LNCAP (cell line): ENCODE results near the gene LRRC47.

ENCODE experiments used
- CTCF ChIP-seq: fragments of 450-650 bp; IDR thresholded peaks from 2 replicates; pipeline ENCODE4 v1.5.1; 2017; ENCODE audit warnings: mild to moderate bottlenecking

The LRRC47 gene

GRCh38 chr1:3787745-3788605 lies 8.3 kb downstream of the LRRC47 start:
- TF ChIP-seq CTCF = no peak

- no peak for TF ChIP-seq CTCF
Measured at GRCh38 chr1:3787349-3787715, 9.0 kb downstream of the LRRC47 start.

GRCh38 chr1:3786468-3787348 lies 9.6 kb downstream of the LRRC47 start:
- no peak for TF ChIP-seq CTCF

- TF ChIP-seq CTCF = peak; percentile 39; the same call in 1 of the 2 replicates
Measured at GRCh38 chr1:3785456-3786157, 10.7 kb downstream of the LRRC47 start.

GRCh38 chr1:3785045-3785444 lies 11.3 kb downstream of the LRRC47 start:
- no peak for TF ChIP-seq CTCF

- no peak for TF ChIP-seq CTCF
Measured at GRCh38 chr1:3783651-3784474, 12.4 kb downstream of the LRRC47 start.
